ENCODE measurements around the gene CLCN1.

The CLCN1 gene

DNA sequence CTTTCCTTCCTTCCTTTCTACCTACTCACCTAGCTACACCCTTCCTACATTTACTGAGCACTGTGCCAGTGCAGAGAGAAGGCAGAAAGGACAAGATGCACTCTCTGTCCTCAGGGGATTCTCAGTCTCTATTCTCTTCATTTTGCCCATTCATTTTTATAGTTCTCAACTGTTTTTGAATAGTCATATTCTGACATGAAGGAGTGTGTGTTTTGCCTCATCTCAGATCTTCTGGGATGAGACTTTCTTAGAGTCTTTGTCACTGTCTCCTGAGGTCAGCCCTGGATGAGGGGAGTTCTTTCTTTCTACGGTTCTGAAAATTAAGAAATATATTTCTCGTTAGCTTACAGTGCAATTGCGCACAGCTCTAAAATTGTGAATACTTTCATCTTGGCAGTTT lies 21.3 kb downstream of the CLCN1 start:
- no peak overlapping the region for H3K4me3 ChIP-seq (replicated peaks in 1 of 2; ENCODE audit: low read depth in 2 of 2, low read length in 2 of 2)
- TF ChIP-seq, protein P1, sequence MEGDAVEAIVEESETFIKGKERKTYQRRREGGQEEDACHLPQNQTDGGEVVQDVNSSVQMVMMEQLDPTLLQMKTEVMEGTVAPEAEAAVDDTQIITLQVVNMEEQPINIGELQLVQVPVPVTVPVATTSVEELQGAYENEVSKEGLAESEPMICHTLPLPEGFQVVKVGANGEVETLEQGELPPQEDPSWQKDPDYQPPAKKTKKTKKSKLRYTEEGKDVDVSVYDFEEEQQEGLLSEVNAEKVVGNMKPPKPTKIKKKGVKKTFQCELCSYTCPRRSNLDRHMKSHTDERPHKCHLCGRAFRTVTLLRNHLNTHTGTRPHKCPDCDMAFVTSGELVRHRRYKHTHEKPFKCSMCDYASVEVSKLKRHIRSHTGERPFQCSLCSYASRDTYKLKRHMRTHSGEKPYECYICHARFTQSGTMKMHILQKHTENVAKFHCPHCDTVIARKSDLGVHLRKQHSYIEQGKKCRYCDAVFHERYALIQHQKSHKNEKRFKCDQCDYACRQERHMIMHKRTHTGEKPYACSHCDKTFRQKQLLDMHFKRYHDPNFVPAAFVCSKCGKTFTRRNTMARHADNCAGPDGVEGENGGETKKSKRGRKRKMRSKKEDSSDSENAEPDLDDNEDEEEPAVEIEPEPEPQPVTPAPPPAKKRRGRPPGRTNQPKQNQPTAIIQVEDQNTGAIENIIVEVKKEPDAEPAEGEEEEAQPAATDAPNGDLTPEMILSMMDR (IDR thresholded peaks at IDR 0.05; ENCODE audit: low read depth, low read length) = no peak
- no peak for DNase-seq (ENCODE audit: low read depth in 2 of 2)

DNA sequence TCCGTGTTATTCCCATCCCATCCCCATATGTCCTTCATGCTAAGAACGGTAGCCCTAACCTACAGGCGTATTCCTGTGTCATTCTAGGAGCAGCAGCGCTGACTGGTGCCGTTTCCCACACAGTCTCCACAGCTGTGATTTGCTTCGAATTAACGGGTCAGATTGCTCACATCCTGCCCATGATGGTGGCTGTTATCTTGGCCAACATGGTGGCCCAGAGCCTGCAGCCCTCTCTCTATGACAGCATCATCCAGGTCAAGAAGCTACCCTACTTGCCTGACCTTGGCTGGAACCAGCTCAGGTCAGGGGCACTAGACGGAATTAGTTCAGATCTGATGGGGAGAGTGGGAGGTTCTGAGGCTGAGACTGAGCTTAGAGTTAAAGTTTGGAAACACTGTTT lies 25.9 kb downstream of the CLCN1 start:
- DNase-seq (ENCODE audit: low read depth in 2 of 2) = no peak
- TF ChIP-seq, protein P1 (IDR thresholded peaks at IDR 0.05; ENCODE audit: low read depth, low read length) = no peak

DNA sequence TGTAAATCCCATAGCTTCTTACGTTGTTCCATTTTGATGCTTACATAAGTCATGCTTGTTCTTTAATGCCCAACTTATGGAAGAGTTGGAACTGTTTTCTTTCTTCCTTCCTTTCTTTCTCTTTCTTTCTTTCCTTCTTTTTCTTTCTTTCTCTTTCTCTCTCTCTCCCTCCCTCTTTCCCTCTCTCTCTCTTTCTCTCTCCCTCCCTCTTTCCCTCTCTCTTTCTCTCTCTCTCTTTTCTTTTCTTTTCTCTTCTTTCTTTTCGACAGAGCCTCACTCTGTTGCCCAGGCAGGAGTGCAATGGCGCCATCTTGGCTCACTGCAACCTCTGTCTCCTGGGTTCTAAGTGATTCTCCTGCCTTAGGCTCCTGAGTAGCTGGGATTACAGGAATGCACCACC lies 27.7 kb downstream of the CLCN1 start:
- DNase-seq (ENCODE audit: low read depth in 2 of 2) = no peak
- no peak overlapping the region for H3K4me3 ChIP-seq (replicated peaks in 1 of 2; ENCODE audit: low read depth in 2 of 2, low read length in 2 of 2)
- TF ChIP-seq, protein P1 (IDR thresholded peaks at IDR 0.05; ENCODE audit: low read depth, low read length) = no peak

More for the DNA sequence above, 25.9 kb downstream of the CLCN1 start:
- no peak overlapping the region for H3K4me3 ChIP-seq (replicated peaks in 1 of 2; ENCODE audit: low read depth in 2 of 2, low read length in 2 of 2)

DNA sequence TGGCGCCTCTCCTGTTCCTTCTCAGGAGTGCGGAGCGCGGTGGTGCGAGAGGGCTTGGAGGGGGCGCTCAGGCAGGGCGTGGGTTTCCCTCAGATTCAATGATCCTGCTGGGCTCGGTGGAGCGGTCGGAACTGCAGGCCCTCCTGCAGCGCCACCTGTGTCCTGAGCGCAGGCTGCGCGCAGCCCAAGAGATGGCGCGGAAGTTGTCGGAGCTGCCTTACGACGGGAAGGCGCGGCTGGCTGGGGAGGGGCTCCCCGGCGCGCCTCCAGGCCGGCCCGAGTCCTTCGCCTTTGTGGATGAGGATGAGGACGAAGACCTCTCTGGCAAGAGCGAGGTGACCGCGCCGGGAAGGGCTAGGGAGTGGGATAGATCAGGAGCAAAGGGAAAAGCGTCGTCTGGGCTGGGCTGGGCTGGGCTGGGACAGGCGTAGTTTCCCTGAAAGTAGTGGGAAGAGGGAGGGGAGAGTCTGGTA lies 29.6 kb downstream of the CLCN1 start:
- TF ChIP-seq, protein P1 (IDR thresholded peaks at IDR 0.05; ENCODE audit: low read depth, low read length) = peak; percentile 40
- DNase-seq (ENCODE audit: low read depth in 2 of 2) = peak; percentile 19 to 25
- H3K4me3 ChIP-seq (replicated peaks in 1 of 2; ENCODE audit: low read depth in 2 of 2, low read length in 2 of 2) = no peak overlapping the region

DNA sequence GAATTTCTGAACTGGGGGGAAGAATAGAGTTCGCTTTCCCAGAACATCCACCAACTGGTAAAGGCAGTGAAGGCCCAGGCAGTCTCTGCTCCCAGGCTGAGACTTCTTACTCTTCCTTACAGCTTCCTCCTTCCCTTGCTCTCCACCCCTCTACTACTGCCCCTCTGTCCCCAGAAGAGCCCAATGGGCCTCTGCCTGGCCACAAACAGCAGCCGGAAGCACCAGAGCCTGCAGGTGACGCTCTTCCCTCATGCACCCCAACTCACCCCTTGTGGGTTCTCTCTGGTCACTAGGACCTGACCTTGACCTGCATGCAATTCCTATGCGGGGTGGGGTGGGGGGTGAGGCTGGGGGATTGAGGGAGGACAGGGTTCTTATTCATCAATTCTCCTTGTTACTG lies 30.1 kb downstream of the CLCN1 start:
- no peak for DNase-seq (ENCODE audit: low read depth in 2 of 2)
- TF ChIP-seq, protein P1 (IDR thresholded peaks at IDR 0.05; ENCODE audit: low read depth, low read length) = no peak
- no peak overlapping the region for H3K4me3 ChIP-seq (replicated peaks in 1 of 2; ENCODE audit: low read depth in 2 of 2, low read length in 2 of 2)

DNA sequence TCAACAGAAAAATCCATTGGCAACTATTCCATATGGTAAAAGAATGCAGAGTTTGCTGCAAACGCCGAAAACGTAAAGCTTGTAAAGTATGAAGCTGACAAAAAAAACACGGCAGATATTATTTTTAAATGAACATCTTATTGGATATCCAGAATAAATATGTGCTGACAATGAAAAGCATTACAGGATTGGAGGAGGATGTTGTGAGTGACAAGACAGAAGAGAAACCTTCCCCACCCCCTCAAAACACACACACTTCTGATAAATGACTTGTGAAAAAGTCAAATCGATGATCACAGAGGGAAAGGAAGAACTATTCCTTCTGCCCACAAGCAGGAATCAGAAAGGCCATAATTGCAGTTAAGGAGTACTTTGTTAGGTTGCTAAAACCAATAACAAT lies 32.0 kb downstream of the CLCN1 start:
- DNase-seq (ENCODE audit: low read depth in 2 of 2) = no peak
- no peak overlapping the region for H3K4me3 ChIP-seq (replicated peaks in 1 of 2; ENCODE audit: low read depth in 2 of 2, low read length in 2 of 2)
- TF ChIP-seq, protein P1 (IDR thresholded peaks at IDR 0.05; ENCODE audit: low read depth, low read length) = no peak

DNA sequence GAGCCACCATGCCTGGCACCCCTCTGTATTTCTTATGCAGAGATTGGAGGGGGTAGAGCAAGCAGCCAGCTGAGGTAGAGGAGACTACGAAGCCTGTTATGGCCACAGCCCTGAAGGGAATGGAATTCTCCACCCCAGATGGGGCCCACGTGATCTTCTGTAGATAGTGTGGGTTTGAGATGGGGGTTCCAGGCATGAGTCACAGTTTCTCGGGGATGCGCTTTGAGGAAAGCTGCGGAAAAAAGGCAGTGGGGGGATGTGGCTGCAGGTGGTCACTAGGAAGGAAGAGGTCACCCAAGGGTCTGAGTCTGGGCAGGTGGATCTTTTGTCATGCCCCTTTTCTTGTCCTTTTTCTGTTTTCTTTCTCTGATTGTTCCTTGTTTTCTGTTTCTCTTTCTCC lies 35.1 kb downstream of the CLCN1 start:
- TF ChIP-seq, protein P1 (IDR thresholded peaks at IDR 0.05; ENCODE audit: low read depth, low read length) = no peak
- H3K4me3 ChIP-seq (replicated peaks in 1 of 2; ENCODE audit: low read depth in 2 of 2, low read length in 2 of 2) = no peak overlapping the region
- DNase-seq (ENCODE audit: low read depth in 2 of 2) = no peak
